Measurements from ENCODE around the gene CEACAM1.

CEACAM1 gene

DNA sequence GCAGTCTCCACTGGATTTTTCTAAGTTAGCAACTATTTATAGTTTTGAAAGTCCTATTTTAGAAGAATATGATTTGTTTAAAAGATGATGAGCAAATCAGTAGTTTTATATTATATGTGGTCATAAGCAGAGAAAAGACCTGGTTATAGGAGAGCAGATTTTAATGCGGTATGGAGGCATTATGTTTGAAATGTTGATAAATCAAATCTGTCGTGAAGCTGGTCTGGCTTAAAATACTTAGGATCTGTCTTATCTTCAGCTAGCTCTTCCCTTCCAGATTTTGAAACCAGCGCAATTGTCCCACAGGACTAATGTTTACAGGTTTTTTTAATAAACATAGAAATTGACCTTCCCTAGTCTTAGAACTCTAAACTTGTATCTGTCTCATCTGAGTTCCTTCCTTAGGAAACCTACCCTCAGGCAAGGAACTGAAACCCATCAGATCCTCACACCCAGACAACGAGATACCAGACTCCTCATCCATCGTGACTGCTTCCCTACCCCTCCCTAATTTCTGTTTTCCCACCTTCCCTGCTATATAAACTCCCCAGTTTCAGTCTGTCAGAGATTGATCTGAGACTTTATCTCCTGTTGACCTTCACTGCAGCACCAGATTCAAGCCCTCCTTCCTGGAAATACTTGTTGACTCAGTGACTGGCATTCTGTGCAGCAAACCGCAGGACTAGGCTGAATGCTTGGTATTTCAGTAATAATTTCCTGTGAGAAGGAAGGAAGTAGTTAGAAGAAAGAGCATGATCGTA lies 47.8 kb downstream of the CEACAM1 start:
- TF ChIP-seq, protein P1, sequence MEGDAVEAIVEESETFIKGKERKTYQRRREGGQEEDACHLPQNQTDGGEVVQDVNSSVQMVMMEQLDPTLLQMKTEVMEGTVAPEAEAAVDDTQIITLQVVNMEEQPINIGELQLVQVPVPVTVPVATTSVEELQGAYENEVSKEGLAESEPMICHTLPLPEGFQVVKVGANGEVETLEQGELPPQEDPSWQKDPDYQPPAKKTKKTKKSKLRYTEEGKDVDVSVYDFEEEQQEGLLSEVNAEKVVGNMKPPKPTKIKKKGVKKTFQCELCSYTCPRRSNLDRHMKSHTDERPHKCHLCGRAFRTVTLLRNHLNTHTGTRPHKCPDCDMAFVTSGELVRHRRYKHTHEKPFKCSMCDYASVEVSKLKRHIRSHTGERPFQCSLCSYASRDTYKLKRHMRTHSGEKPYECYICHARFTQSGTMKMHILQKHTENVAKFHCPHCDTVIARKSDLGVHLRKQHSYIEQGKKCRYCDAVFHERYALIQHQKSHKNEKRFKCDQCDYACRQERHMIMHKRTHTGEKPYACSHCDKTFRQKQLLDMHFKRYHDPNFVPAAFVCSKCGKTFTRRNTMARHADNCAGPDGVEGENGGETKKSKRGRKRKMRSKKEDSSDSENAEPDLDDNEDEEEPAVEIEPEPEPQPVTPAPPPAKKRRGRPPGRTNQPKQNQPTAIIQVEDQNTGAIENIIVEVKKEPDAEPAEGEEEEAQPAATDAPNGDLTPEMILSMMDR (IDR thresholded peaks at IDR 0.05), result no peak

DNA sequence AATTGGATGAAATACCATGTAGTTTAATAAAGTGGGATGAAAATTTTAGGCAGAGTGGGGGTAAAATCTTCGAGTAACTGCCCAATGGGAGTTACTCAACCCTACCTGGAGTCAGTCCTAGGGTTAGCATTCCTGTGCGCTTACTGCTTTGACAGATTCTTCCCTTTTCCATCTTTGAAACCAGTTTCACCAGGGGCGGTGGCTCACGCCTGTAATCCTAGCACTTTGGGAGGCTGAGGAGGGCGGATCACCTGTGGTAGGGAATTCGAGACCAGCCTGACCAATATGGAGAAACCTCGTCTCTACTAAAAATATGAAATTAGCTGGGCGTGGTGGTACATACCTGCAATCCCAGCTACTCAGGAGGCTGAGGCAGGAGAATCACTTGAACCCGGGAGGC lies 48.5 kb downstream of the CEACAM1 start:
- TF ChIP-seq, protein P1 (IDR thresholded peaks at IDR 0.05), result no peak

DNA sequence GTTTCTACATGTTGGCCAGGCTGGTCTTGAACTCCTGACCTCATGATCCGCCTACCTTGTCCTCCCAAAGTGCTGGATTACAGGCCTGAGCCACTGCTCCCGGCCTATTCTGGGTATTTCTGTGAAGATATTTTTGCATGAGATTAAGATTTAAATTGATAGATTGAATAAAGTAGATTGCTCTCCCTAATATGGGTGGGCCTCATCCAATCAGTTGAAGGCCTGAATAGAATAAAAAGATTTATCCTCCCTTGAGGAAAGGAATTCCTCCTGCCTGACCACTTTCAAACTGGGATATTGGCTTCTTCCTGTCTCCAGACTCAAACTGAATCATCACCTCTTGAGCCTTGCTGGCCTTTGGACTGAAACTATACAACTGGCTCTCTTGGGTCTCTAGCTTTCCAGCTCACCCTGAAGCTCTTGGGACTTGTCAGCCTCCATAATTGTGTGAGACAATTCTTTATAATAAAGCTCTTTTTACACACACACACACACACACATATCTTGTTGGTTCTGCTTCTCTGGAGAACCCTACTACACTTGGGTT lies 49.4 kb downstream of the CEACAM1 start:
- TF ChIP-seq, protein P1 (IDR thresholded peaks at IDR 0.05), result no peak

DNA sequence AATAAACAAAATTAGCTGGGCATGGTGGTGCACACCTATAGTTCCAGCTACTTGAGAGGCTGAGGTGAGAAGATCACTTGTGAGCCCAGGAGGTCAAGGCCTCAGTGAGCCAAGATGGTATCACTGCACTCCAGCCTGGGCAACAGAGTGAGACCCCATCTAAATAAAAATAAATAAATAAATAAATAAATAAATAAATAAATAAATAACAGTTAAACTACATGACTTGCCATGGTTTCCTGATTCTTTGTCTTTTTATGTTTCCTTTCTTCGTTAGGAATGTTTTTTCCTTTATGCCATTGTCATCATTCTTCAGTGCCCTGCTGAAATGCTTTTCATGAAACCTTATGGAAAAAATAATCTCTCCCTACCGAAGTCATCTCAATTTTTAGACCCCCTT lies 50.3 kb downstream of the CEACAM1 start:
- TF ChIP-seq, protein P1 (IDR thresholded peaks at IDR 0.05), result no peak

DNA sequence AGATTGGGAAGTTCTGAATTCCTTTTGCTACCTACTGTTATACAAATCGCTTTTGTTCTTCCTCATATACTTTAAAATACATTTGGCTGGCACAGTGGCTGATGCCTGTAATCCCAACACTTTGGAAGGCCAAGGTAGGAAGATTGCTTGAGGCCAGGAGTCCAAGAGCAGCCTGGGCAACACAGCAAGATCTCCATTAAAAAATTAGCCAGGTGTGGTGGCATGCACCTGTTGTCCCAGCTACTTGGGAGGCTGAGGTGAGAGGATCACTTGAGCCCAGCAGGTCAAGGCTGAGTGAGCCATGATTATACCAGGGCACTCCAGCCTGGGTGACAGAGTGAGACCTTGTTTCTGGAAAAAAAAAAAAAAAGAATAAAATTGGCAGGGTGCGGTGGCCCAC lies 51.2 kb downstream of the CEACAM1 start:
- TF ChIP-seq, protein P1 (IDR thresholded peaks at IDR 0.05), result no peak

DNA sequence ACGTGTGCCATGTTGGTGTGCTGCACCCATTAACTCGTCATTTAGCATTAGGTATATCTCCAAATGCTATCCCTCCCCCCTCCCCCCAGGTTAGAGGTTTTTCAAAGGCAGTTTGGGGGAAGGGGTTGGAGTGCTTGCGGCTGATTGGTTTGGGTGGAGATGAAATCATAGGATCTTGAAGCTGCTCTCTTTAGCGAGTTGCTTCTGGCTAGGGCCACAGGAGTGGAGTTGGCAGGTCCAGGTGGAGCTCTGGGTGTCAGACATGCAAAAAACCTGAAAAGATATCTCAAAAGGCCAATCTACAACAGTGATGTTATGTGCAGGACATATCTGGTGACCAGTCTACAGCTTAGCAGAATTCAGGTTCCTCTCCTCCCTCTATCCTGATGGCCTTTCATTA lies 52.9 kb downstream of the CEACAM1 start:
- TF ChIP-seq, protein P1 (IDR thresholded peaks at IDR 0.05), result no peak

DNA sequence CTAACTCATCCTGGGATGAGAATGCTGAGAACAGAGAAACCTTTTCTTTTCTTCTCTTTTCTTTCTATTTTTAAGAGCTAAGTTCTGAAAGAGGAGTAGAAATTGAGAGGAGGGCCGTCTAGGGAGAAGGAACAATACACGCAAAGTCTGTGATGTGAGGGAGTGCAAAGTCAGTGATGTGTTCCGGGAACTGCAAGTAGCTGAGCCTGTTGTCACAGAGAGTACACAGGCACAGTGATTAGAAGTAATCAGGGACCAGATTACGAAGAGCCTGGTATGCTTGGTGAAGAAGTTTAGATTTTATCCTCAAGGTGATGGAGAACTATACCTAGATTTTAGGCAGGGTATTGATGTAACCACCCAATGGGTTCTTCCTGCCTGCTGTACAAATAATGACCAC lies 53.5 kb downstream of the CEACAM1 start:
- TF ChIP-seq, protein P1 (IDR thresholded peaks at IDR 0.05), result no peak
